IPS-NIHi11 (cell line): ENCODE data around the gene SCGB3A1.

Experiments used
- DNase-seq: peaks from one replicate; pipeline ENCODE4 v3.0.0; 2012; ENCODE audit warnings: mixed read lengths, low spot score

Gene SCGB3A1

DNA sequence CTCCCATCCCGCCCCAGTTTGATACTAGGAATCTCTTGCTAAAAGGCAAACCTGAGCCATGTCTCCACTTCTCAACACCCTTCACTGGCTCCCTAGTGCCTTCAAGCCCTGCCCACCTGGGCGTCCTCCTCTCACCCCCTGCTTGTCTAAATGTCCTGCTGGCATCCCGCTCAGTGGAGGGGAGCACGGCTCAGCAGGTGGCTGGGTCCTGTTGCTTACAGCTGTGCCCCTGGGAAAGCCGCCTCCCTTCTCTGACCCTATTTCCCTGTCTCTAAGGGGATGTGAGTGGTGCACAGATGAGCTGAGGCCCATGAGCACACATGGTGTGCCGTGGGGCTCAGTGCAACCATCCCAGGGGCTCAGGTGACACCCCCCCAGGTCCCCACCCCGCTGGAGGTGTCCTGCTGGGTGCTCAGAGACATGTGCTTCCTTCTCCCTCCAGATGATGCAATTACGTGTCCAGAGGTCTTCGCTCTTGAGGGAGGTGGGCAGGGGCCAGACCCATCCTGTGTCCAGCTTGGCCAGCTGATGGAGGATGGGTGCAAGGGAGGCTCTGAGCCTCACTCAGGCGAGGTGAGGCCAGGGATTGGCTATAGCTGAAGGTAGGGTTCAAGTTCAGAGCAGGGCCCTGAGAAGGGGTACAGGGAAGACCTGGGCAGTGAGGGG is 34.0 kb upstream of the SCGB3A1 start:
- no peak for DNase-seq

DNA sequence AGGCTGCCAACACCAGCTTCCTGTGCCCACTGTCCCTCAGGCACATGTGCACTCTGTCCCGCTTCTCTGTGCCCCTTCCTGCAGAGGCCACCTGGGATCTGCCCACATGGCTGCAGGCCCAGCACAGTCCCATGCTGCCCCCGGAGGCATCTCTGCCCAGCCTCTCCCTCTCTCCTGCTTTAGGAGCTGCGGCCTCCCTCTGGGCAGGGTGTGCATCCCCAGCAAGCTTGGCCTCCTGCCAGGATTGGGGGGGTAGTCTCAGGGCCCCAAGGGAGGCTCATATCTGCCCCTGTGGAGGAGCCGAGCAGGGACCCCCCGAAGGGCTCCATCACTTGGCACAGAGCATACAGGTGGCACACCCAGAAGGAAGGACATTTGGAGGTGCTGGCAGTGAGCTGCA is 33.3 kb upstream of the SCGB3A1 start:
- DNase-seq: no peak

DNA sequence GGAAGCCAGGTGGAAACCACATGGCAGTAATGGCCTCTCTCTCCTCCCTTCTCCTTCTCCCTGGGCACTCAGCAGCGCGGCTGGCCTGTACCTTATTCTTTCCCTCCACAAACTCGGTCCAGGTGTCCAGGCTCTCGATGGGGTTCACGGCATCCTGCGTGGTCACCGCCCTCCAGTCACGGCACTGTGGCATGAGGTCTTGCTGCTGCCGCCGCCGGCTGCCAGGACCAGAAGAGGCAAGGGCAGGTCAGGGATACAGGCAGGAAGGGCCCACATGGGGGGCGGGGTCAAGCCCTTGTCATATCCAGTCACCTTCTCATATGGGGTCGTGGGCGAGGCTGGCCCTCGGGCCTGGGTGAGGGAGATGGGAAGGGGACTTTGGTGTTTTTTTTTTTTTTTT is 32.5 kb upstream of the SCGB3A1 start:
- no peak for DNase-seq

DNA sequence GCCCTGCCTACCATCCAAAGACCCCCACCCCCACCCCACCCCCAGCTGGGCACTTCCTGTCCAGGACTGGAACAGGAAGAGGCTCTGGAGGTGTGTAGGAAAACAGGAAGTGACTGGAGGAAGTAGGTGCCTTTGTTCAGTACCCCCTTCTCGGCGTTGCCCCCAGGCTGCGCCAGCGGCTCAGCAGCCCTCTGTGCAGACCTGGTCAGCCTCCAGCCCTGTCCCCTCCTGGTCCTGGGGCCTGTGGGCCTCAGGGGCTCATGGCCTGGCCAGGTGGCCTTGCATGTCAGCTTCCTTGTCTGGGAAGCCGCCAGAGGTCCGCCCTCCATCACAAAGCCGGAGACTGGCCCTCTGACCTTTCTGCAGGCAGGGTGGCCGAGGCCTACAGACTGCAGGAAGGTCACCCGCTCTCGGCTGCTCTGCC is 32.1 kb upstream of the SCGB3A1 start:
- DNase-seq: no peak

DNA sequence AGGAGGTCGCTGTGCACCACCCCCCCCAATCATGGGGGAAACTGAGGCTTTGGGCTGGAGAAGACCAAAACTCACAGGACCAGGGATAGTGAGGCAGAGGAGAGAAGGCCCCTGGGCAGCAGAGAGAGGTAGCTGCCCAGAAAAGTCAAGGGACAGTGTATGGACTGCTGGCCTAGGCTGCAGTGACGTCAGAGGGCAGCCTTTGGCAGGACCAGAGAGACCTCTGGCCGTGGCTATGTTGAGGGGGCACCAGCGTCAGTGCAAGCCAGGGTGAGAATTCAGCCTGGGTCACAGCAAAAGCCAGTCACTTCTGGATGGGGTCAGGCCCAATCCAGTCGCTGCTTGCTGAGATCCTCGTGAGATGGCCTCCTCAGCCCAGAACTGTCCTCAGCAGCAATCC is 31.6 kb upstream of the SCGB3A1 start:
- DNase-seq: no peak

DNA sequence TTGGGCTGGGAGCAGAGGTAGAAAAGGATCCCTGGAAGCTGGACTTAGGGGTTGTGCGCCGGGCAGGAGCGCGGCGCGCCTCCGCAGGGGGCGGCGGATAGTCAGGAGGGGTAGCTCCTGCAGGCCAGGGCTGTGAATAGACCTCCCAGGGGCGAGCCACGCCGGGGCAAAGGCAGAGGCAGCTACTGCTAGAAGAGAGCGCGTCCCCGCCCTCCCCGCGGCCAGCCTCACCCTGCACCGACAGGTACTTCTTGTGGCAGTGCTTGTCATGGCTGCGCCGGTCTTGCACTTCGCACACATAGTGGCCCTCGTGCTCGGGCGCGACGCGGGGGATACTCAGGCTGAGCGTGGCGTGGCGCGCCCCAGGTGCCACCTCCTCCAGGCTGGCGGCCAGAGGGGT is 30.0 kb upstream of the SCGB3A1 start:
- no peak for DNase-seq

DNA sequence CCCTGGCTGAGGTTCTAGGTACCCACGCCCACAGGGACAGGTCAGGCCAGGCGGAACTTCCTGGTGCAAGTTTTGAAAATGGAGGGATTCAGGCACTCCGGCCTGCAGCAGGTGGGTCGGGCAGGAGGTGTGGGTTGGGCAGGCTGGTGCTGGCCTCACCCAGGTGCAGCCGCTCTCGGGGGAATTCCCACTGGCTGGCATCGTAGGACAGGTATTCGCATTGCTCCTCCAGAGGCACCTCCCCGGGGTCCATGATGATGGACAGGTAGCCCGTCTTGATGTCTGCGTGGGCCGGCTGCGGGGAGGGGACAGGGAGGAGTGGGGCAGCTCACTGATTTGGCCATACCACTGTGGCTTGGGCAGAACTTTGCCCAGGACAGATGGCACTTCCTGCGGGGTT is 28.7 kb upstream of the SCGB3A1 start:
- no peak for DNase-seq

DNA sequence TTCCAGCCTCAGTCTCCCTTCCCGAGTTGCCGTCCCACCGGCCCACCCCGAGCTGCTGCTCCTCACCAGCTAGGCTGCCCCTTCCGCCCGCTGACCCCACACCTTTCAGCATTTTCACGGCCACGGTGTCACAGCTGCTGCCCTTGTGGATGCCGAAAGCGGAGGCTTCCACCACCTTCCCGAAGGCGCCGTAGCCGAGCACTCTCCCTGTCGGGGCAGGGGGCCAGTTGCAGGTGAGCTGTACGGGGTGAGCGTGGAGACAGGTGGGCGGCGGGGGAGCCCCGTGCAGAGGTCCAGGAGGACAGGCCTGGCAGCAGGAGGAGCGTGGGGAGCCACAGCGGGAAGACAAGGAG is 28.2 kb upstream of the SCGB3A1 start:
- no peak for DNase-seq

DNA sequence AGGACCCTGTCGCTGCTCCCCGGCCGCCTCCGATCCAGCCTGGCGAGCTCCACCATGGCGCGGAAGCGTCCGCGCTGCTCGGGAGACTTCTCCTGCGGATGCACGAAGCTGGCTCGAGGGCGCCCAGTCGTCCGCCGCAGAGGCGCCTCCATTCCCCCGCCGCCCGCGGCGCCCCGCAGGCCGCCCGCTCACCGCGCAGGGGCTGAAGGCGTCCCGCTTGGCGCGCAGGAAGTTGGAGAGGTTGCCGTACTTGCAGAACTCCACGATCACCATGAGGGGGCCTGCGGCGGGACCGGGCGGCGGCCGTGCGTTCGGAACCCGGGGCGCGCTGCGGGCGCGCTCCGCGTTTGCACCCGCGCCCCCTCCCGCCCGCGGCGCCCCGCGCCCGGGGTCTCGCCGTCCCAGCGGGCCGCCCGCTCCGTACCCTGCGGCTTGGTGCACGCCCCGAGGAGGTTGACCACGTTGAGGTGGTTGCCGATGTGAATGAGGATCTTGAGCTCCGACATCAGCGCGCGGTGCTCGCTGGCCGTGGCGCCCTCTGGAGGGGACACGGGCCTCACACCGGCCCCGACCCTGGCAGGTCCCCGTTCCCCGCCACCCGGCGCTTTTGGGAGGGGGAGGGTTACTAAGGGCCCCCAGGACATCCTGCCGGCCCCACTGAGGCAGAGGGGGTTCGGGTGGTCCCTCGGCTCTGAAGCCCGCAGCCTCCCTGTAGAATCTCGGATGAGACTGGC is 27.7 kb upstream of the SCGB3A1 start:
- peak; percentile 96 for DNase-seq

DNA sequence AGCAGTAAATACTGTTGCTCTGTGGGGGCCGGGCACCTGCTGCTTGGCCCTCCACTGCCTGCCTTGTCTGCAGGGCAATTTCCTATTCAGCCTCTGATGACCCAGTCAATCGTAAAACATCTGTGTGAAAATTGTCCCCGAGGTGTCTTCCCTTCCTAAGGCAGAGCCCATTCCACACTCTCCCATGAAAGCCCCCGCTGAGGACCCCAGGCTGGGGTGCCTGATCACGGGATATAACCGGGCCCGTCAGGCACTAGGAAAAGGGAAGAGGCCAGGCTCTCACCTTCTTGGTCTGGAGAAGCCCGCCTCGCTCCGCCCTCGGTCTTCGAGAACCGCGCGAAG is 27.2 kb upstream of the SCGB3A1 start:
- DNase-seq: no peak

DNA sequence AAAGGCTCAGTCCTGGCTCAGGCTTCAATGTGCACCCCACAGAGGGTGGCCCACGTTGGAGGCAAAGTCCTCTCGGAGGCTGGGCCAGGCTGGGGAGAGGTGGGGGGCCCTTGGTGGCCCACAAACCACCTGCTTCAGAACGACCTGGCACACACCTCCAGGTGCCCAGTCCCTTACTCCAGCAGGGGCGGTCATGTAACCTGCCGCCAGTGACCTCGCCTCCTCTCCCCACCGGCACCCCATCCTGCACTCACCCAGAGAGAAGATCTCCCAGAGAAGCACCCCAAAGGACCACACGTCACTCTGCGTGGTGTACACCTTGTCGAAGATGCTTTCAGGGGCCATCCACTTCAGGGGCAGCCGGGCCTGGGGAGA is 22.5 kb upstream of the SCGB3A1 start:
- no peak for DNase-seq

DNA sequence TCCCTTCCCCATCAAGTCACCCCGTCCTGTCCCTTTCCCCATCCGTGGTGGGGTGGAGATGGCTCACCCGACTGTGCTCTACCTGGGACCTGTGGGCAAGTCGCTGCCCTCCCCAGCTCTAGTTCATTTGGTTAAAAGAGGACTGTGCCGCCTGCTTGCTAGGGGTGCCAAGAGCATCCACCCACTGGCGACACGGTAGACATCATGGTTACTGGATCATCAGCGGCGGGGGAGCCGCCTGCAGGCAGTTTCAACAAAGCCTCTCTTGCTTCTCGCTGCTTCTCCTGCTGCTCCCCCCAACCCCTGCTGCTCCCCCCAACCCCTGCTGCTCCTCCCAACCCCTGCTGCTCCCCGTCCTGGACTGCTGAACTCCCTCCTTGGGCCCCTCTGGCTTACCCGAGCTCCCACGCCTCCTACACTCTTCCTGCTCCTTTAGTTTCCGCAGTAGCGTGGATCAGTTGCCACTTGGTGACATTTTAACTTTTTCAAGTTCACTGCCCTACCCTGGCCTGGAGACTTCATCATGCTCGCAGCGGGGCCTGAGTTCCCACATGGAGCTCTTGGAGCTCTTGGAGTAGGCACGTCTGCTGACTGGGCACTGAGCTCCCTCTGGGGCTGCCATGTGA is 22.0 kb upstream of the SCGB3A1 start:
- DNase-seq: no peak

DNA sequence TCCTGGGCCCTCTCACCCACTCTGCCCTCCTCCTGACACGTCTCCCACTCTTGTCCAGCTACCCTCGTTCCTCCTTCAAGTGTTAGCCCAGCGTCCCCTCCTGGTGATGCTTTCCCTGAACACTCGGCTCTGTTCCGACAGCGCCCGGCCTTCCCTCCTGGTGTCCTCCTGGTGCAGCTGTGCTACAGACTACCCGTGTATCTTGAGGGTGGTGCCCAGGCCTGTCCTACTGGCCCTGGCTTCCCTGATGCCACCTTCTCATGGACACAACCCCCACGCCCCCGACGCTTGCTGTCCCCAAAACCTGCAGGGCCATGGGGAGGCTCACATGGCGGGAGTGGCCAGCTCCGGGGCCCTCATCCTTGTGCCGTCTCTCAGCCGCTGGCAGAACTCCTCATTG is 21.4 kb upstream of the SCGB3A1 start:
- DNase-seq: no peak

DNA sequence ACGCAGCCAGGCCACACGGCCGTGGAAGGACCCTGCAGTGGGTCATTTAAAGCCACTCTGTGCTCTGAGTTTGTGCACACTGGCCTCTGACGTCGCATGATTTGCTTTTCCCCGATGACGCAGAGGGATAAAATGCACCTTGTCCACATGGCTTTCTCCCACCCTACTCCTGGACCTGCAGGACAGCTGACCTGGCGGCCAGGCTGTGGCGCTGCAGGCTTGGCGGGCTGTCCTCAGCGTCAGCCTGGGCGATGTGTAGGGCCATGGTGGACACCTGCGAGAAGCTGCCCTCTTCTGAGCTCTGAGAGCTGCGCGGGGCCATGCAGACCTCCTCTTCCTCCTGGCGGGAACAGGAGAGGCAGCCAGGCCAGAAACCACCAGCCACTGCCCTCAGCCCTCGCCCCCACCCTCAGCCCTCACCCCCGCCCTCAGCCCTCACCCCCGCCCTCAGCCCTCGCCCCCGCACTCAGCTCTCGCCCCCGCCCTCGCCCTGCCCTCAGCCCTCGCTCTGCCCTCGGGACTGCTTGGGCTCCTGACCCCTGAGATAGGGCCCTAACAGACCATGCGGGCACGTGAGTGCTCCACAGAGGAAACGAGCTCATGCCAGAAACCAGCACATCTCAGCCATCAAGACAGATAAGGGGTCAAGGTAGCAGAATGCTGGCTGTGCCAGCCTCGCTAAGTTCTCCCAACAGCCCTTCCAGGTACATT is 20.0 kb upstream of the SCGB3A1 start:
- no peak for DNase-seq

DNA sequence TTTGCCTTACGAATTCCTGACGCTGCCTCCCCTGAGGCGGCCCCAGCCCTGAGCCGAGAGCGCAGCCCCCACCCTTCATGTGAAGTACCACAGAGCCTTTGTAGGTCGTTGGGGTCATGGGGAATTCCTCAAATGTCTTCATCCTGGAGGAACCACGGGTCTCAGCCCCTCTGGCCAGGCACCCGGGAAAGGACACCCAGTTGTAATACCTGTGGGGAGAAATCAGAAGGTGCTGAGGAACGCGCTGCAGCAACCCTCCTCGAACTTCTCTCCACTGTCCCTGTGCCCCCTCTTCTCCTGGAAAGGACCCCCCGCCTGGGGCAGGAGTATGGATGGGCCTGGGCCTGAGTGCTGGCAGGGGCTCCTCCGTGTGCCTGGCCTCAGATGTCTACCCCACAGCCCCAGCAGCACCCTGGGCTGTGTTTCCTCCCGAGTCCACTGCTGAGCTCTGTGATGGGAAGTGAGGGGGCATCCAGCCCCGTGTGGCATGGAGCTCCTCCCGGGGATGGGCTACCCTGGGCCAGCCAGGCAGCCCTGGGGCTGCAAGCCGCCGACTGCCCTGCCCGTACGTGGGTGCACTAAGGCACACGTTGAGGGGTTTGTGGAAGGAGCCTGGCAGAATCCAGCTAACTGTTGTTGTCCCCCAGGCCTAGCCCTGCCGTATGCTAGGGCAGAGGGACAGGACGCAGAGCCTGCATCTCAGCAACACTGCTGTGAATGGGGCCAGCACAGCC is 18.7 kb upstream of the SCGB3A1 start:
- DNase-seq: no peak

DNA sequence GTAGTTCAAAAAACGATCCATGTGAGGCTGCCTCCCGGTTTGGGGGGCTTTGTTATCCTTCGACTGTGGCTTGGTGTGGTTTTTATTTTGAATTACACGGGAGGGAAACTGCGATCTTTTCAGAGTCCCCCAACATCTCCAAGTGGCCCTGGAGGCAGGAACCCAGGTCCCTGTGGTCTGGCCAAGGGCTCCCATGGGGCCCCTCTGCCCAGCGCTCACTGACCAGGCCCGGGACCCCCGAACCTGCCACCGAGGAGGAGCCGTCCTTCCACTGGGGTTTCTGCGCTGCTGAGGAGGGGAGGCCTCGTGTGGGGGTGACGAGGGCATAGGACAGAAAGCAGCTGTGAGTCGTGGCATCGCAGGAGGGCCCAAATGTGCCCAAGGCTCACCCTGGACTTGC is 18.1 kb upstream of the SCGB3A1 start:
- DNase-seq: no peak

DNA sequence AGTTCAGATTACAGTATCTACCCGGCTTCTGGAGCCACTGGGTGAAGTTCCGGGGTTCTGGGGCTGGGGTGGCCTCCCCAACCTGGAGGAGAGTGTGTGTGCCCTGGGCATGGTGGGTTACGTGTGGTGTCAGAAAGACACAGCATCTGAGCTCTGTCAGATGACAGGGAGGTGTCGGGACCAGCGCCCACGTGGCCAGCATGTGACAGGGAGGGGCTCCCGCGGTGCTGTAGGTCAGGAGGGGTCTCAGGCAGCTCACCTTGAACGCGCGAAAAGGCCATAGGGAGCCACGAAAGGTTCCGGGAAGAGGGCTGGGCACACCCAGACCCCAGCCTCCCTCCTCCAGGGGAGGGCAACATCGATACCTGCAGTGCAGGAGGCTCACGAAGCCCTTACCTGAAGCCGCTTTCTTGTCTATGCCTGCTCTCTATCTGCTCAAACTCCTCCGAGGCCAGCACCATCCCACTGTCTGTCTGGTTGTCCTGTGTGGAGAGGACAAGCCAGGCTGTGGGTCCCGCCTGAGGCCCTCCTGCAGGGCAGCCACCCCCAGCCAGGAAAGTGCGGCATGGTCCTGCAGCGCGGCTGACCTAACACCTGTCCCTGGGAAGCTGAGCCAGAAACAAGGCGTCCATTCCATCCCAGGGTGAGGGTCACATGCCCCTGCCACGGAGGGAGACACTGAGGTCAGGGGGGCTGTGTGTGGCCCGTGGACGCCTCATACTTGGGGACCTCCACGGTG is 17.4 kb upstream of the SCGB3A1 start:
- DNase-seq: no peak

DNA sequence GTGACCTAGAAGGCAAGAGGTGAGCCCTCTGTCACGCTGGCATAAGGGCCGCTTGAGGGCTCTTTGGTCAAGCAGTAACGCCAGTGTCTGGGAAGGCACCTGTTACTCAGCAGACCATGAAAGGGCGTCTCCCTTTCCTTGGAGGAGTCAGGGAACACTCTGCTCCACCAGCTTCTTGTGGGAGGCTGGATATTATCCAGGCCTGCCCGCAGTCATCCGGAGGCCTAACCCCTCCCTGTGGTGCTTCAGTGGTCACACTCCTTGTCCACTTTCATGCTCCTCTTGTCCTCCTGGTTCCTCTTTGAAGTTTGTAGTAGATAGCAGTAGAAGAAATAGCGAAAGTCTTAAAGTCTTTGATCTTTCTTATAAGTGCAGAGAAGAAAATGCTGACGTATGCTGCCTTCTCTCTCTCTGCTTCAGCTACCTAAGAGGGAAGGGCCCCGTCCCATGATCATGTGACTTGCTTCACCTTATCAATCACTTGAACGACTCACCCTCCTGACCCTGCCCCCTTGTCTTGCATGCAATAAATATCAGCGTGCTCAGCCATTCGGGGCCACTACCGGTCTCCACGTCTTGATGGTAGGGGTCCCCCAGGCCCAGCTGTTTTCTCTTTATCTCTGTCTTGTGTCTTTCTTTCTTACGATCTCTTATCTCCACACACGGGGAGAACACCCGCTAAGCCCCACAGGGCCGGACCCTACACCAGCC is 16.7 kb upstream of the SCGB3A1 start:
- DNase-seq: no peak

DNA sequence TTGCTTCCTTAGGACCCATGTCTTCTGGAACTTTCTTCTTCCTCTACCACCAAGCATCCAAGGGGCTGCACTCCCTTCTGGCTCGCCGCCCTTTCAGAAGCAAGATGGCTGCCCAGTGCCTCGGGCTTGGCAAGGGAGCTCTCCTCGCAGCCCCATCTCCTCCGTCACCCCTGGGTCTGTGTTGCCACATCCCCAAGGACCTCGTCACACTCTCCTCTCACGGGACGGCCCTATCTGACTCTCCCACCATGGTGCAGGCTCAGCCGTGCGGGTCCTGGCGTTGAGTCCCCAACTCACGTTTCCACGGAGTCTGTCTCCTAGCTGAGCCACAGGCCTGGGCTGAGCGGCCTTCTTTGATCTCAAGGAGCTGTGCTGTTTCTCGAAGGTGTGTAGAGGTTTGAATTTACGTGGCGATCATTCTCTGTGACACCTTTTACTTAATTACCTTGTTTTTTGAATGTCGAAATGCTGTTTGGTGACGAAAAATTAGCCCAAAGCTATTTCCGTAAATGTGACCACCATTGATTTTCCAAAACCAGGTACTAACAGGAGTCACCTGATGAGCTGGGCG is 15.0 kb upstream of the SCGB3A1 start:
- DNase-seq: no peak

DNA sequence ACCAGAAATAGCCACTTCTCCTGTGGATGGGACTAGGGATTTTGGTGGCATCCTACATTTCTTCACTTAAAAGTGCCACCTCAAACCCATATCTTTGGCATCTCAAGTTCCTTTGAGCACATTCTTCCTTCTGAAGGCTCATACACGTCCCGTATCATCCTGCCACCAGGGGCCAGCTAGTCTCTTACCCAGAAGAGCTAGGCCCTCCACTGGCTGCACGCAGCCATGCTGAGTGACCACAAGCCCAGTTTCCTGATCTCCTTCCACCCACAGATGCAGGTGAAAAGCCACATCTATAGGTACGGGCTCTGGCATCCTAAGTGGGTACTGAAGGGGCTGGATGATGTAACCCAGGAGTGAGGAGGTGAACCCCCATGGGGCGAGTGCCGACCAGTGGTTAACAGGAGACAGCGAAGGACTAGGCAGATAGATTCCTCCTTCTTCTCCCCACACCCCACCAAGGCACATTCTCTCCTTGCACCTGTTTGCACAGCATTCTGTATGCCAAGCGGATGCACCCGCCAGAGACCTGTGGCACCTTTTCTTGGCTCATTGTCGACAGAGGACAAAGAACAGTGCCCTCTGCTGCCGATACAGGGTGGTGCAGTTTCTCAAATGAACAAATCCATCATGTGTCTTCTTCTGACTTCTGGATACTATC is 14.4 kb upstream of the SCGB3A1 start:
- peak; percentile 79 for DNase-seq
